ENCODE measurements around the gene RPL37A.
A peak's percentile ranks its signal among the peaks of the same experiment; 100 is the strongest.

DNA sequence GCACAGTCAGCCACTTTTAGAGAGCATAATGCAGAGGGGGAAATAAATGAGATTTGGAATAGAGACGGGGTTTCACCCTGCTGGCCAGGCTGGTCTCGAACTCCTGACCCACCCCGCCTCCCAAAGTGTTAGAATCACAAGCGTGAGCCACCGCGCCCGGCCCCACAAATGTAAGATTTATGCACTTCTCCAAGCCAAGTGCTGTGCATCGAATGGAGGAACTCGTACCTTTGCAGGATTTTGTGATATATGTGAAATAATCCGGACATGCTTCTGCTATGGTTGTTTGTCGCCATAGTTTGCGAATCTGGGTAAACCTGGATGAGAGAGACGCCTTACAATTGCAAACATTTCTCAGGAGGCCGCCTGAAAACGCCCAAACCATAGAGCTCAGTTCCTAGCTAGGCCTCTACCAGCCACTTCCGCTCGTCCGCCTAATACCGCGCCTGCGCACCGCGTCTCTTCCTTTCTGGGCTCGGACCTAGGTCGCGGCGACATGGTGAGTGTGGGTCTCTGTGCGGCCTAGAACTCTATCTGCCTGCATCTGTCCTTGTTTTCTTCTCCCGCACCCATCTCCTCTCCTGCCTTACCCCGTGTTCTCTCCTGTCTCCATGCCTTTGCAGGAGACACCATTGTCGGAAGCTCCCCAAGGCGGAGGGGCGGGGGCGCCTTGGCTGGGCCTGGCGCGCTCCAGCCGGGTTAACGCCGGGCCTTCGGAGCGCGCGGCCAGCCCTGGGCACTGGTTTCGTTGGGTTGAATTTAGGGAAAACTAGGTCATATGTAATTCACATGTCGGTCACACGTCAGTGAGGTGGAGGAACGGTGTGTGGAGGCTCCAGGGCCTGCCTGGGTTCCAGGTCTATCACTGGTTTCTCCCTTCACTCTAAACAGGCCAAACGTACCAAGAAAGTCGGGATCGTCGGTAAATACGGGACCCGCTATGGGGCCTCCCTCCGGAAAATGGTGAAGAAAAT is at the start of gene RPL37A:
- TF ChIP-seq POLR2A (IDR thresholded peaks at IDR 0.05; ENCODE audit: low read depth, low read length) (peak; percentile 97), RAD21 (IDR thresholded peaks at IDR 0.05; ENCODE audit: low read length) (no peak), CEBPB (IDR thresholded peaks at IDR 0.05; ENCODE audit: low read depth, low read length) (no peak), SMC3 (IDR thresholded peaks at IDR 0.05; ENCODE audit: low read depth, low read length) (0 out of 2 replicates have a peak, but pooled peaks have one; percentile 2)
- TF ChIP-seq, protein P1, sequence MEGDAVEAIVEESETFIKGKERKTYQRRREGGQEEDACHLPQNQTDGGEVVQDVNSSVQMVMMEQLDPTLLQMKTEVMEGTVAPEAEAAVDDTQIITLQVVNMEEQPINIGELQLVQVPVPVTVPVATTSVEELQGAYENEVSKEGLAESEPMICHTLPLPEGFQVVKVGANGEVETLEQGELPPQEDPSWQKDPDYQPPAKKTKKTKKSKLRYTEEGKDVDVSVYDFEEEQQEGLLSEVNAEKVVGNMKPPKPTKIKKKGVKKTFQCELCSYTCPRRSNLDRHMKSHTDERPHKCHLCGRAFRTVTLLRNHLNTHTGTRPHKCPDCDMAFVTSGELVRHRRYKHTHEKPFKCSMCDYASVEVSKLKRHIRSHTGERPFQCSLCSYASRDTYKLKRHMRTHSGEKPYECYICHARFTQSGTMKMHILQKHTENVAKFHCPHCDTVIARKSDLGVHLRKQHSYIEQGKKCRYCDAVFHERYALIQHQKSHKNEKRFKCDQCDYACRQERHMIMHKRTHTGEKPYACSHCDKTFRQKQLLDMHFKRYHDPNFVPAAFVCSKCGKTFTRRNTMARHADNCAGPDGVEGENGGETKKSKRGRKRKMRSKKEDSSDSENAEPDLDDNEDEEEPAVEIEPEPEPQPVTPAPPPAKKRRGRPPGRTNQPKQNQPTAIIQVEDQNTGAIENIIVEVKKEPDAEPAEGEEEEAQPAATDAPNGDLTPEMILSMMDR (conservative IDR thresholded peaks at IDR 0.05; ENCODE audit: low read depth, low read length): no peak

Measured in IMR-90 (cell line).